Osteoblast (primary cell): ENCODE data around the gene METTL27. TPM values are rescaled to one million over a fixed set of nuclear protein-coding genes. Genes with fewer than 3 reads are reported as not detected.
"Not testable (repeated sequence)": the region's sequence is repeated elsewhere in the genome, so short reads cannot be mapped to it uniquely, and the experiment has no call there.

ENCODE experiments used
- DNase-seq: peaks from one replicate; pipeline ENCODE4 v3.0.0; 2011; ENCODE audit warnings: low spot score, mixed read lengths; ENCODE audit not compliant: insufficient read length; ENCODE audit errors: missing footprints
- H2AFZ ChIP-seq: 2 replicates; pipeline ENCODE4 v1.6.0; 2011; ENCODE audit warnings: mild to moderate bottlenecking, low read length
- H3K27ac ChIP-seq: 2 replicates; pipeline ENCODE4 v1.5.1; 2011; ENCODE audit warnings: mild to moderate bottlenecking, low read depth, low read length, moderate library complexity
- H3K27me3 ChIP-seq: 2 replicates; pipeline ENCODE4 v1.6.0; 2012; ENCODE audit warnings: mild to moderate bottlenecking, control low read depth, inconsistent platforms, low read length, moderate library complexity; ENCODE audit not compliant: insufficient read depth
- H3K36me3 ChIP-seq: 2 replicates; pipeline ENCODE4 v1.5.1; 2011; ENCODE audit warnings: mild to moderate bottlenecking, low read length, control low read depth, moderate library complexity; ENCODE audit not compliant: insufficient read depth
- H3K4me1 ChIP-seq: 2 replicates; pipeline ENCODE4 v1.5.1; 2011; ENCODE audit warnings: mild to moderate bottlenecking, low read length, control low read depth, moderate library complexity; ENCODE audit not compliant: insufficient read depth
- H3K4me2 ChIP-seq: 2 replicates; pipeline ENCODE4 v1.6.0; 2011; ENCODE audit warnings: mild to moderate bottlenecking, low read length; ENCODE audit not compliant: insufficient read depth
- H3K4me3 ChIP-seq: fragments of 200-600 bp; sonication (generic); 3 replicates; pipeline ENCODE4 v1.5.1; 2012; ENCODE audit warnings: mild to moderate bottlenecking, low read length, inconsistent platforms; ENCODE audit not compliant: insufficient read depth
- H3K79me2 ChIP-seq: 2 replicates; pipeline ENCODE4 v1.6.0; 2012; ENCODE audit warnings: mild to moderate bottlenecking, low read length, control low read depth, inconsistent platforms; ENCODE audit not compliant: insufficient read depth
- H3K9me3 ChIP-seq: 2 replicates; pipeline ENCODE4 v1.5.1; 2011; ENCODE audit warnings: low read depth, low read length, control low read depth
- H4K20me1 ChIP-seq: 2 replicates; pipeline ENCODE4 v1.6.0; 2012; ENCODE audit warnings: mild to moderate bottlenecking, low read length, control low read depth; ENCODE audit not compliant: insufficient read depth
- total RNA-seq: library from RNA; depleted of rRNA; stranded (reverse); fragments of >200 nt; gene quantifications from 2 replicates; pipeline ENCODE4 v1.2.3, GENCODE V29; 2012
- TF ChIP-seq, protein P1 (sequence below): IDR thresholded peaks from 2 replicates; pipeline ENCODE4 v1.5.1; 2011; ENCODE audit warnings: mild to moderate bottlenecking, low read depth, low read length, moderate library complexity; ENCODE audit errors: extremely low read depth

METTL27 gene
- total RNA-seq, 1 donor = 8.7 TPM

DNA sequence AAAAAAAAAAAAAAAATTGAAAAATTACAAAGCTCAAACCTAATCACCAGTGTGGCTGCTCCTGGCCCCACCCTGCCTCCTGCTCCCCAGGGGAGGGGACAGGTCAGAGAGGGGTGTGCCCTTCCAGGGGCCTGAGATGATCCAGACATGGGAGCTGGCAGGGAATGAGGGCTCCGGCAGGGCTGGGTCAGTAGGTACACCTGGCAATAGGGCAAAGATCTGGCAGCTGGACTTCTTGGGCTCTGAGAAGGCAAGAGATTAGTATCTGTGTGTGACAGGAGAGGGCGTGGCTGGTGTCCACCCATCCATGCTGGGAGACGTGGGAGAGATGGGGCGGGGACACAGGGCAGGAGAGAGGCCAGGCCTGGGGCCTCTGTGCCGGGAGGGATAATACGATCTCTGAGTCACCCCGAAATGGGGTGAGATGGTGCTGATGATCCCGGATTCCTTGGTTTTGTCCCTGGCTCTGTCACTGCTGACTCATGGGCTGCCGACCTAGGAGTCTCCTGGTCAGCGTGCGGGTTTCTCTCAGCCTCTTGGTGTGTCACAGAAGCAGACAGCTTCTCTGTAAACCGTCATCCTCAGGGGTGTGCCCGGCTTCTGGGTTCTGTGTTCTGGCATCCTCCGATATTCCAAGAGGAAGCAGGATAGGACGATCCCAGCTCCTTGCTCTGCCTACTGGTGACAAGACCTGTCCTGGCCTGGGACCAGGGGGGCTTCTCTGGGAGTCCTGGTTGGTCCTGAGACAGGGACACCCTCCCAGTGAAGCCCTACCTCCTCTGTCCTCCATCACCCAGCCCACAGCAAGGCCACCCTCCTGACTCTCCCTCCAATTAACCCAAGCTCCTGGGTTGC, 19.8 kb downstream of the METTL27 start:
- TF ChIP-seq, protein P1, sequence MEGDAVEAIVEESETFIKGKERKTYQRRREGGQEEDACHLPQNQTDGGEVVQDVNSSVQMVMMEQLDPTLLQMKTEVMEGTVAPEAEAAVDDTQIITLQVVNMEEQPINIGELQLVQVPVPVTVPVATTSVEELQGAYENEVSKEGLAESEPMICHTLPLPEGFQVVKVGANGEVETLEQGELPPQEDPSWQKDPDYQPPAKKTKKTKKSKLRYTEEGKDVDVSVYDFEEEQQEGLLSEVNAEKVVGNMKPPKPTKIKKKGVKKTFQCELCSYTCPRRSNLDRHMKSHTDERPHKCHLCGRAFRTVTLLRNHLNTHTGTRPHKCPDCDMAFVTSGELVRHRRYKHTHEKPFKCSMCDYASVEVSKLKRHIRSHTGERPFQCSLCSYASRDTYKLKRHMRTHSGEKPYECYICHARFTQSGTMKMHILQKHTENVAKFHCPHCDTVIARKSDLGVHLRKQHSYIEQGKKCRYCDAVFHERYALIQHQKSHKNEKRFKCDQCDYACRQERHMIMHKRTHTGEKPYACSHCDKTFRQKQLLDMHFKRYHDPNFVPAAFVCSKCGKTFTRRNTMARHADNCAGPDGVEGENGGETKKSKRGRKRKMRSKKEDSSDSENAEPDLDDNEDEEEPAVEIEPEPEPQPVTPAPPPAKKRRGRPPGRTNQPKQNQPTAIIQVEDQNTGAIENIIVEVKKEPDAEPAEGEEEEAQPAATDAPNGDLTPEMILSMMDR = no peak
- no peaks in the 10 kb centered on the region for H3K9me3 ChIP-seq
- H4K20me1 ChIP-seq = no peaks in the 10 kb centered on the region
- H3K27ac ChIP-seq = peak overlapping the region; percentile 79
- no peaks in the 10 kb centered on the region for H3K79me2 ChIP-seq
- peak; percentile 99 for DNase-seq
- H2AFZ ChIP-seq = peak overlapping the region; percentile 51
- no peaks in the 10 kb centered on the region for H3K27me3 ChIP-seq
- peaks cover 13% of the 10 kb centered on the region for H3K4me1 ChIP-seq
- peak overlapping the region; percentile 14 for H3K4me3 ChIP-seq
- peak overlapping the region; percentile 25 for H3K4me2 ChIP-seq
- H3K36me3 ChIP-seq = no peaks in the 10 kb centered on the region

DNA sequence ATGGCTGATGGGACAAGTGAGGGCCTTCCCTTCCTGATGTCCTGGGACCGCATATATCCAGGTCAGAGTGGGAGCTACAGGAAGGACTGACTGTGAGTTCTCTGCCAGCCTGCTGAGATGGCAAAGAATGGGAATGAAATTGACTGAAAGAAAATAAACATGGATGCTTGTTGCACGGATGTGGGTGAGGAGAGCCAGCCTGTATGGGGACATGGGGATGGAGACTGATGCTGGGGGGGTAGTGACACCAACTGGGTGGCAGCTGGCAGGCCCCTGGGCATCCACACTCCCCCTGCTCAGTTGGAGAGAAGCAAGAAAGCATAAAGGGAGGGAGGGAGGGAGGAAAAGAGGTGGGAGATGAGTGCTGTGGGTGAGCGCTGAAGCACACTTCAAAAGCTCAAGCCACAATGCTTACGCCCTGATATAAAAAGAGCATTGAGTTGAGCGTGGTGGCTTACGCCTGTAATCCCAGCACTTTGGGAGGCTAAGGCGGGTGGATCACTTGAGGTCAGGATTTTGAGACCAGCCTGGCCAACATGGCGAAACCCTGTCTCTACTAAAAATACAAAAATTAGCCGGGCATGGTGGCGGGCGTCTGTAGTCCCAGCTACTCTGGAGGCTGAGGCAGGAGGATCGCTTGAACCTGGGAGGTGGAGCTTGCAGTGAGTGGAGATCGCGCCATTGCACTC, 20.6 kb downstream of the METTL27 start:
- H2AFZ ChIP-seq = peak overlapping the region; percentile 56
- not testable (repeated sequence) for H3K9me3 ChIP-seq, H3K4me2 ChIP-seq, H3K4me3 ChIP-seq, H4K20me1 ChIP-seq, H3K79me2 ChIP-seq, H3K36me3 ChIP-seq, H3K27ac ChIP-seq, H3K27me3 ChIP-seq
- H3K4me1 ChIP-seq = peaks cover 13% of the 10 kb centered on the region
- DNase-seq = peak; percentile 37

DNA sequence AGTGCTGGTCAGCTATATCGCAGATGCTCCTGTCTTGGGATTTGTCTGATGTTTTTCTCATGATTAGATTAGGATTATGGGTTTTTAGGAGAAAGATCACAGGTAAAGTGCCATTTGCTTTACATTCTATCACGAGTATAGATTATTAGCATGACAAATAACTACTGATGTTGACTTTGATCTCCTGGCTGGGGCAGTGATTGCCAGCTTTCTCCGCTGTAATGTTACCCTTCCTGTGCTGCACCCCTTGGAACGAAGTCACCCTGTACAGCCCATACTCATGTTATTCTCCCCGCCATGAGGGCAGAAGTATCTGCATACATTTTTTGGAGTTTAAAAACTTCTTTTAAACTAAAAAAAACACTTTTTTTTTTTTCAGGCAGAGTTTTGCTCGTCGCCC, 22.3 kb downstream of the METTL27 start:
- H3K79me2 ChIP-seq = no peaks in the 10 kb centered on the region
- no peak for DNase-seq
- no peaks in the 10 kb centered on the region for H3K36me3 ChIP-seq
- H3K4me2 ChIP-seq = no peak overlapping the region
- H3K9me3 ChIP-seq = no peaks in the 10 kb centered on the region
- H4K20me1 ChIP-seq = no peaks in the 10 kb centered on the region
- no peak overlapping the region for H3K27ac ChIP-seq
- H3K27me3 ChIP-seq = no peaks in the 10 kb centered on the region
- H2AFZ ChIP-seq = no peak overlapping the region
- no peak overlapping the region for H3K4me3 ChIP-seq
- TF ChIP-seq, protein P1 = no peak
- peaks cover 13% of the 10 kb centered on the region for H3K4me1 ChIP-seq

DNA sequence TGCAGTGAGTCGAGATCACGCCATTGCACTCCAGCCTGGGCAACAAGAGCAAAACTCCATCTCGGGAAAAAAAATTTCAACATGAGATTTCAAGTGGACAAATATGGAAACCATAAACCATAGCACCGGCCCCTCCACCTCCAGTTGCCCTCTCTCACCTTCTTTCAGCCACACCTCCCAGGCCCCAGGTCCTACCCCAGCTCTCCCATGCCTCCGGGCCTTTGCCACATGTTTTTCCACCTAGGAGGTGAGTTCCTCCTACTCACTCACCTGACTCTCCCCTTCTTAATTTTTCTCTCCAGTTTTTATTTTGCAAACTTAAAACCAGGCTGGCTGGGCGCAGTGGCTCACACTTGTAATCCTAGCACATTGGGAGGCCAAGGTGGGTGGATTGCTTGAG, 25.2 kb downstream of the METTL27 start:
- no peak overlapping the region for H2AFZ ChIP-seq
- no peak overlapping the region for H3K4me2 ChIP-seq
- H3K36me3 ChIP-seq = no peaks in the 10 kb centered on the region
- H3K4me3 ChIP-seq = no peak overlapping the region
- H3K79me2 ChIP-seq = no peaks in the 10 kb centered on the region
- no peak overlapping the region for H3K27ac ChIP-seq
- no peaks in the 10 kb centered on the region for H3K9me3 ChIP-seq
- DNase-seq = no peak
- TF ChIP-seq, protein P1 = no peak
- no peaks in the 10 kb centered on the region for H3K27me3 ChIP-seq
- peaks cover under 1% of the 10 kb centered on the region for H3K4me1 ChIP-seq
- H4K20me1 ChIP-seq = no peaks in the 10 kb centered on the region
